HFFc6 (cell line): ENCODE data around the gene PRXL2C. TPM values are rescaled to one million over a fixed set of nuclear protein-coding genes. Genes with fewer than 3 reads are reported as not detected.

Experiments
- DNase-seq: peaks from one replicate; pipeline ENCODE4 v3.0.0-alpha.2; 2018
- H3K27ac Mint-ChIP-seq: 2 replicates; pipeline ENCODE4 v1.8.0; 2020; ENCODE audit warnings: mild to moderate bottlenecking, mixed read lengths
- H3K27me3 Mint-ChIP-seq: 2 replicates; pipeline ENCODE4 v1.8.0; 2021; ENCODE audit warnings: mild to moderate bottlenecking, moderate library complexity, mixed read lengths; ENCODE audit not compliant: insufficient read depth
- H3K36me3 Mint-ChIP-seq: 2 replicates; pipeline ENCODE4 v1.8.0; 2021; ENCODE audit warnings: low read depth, mixed read lengths
- H3K4me1 Mint-ChIP-seq: 2 replicates; pipeline ENCODE4 v1.8.0; 2020; ENCODE audit warnings: low read depth, mixed read lengths
- H3K4me3 Mint-ChIP-seq: 2 replicates; pipeline ENCODE4 v1.8.0; 2020; ENCODE audit warnings: mild to moderate bottlenecking, moderate library complexity, mixed read lengths
- H3K9me3 Mint-ChIP-seq: 2 replicates; pipeline ENCODE4 v1.8.0; 2020; ENCODE audit warnings: mild to moderate bottlenecking, mixed read lengths
- total RNA-seq, 6 experiments: library from RNA; stranded (reverse); fragmentation: NEBNext Ultra II Directional; extraction: Animal tissue kit (Norgen Biotek cat#: 25700); gene quantifications; 2 replicates in 1 of 6; 3 replicates in 5 of 6; pipeline ENCODE4 v1.2.3, GENCODE V29; 2021
- TF ChIP-seq, protein P1 (sequence below): fragments of 200-600 bp; sonication (generic); IDR thresholded peaks from 2 replicates; pipeline ENCODE4 v1.5.0; 2021; ENCODE audit warnings: antibody characterized with exemption, mild to moderate bottlenecking

The PRXL2C gene
- total RNA-seq, 6 experiments from 2014 or later = 16.3 to 19.7 (median 17.8) TPM

DNA sequence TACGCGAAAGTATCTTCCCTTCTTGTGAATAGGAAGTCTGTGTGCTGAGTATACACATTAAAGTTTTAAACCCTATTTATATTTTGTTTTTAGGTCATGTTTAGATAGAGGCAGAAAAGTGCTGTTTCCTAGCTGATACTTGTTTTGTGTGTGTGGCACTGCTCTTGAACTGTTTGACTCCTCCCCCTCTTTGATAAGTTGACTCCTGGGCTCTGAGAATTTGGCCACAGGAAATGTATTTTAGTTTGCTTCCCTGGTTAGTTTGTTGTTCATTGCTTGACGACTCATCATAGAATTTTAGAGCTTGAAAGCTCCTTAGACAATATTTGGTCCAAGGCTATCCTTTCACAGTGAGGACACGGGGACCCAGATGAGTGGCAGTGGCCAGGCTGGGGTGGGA lies 33.5 kb downstream of the PRXL2C start:
- Mint-ChIP-seq H3K4me1 (peaks cover 39% of the 10 kb centered on the region), H3K4me3 (no peak overlapping the region), H3K9me3 (no peaks in the 10 kb centered on the region), H3K36me3 (no peaks in the 10 kb centered on the region), H3K27me3 (no peaks in the 10 kb centered on the region; the same call in 1 of the 2 replicates), H3K27ac (peak overlapping the region; percentile 6; the same call in 1 of the 2 replicates)
- no peak for DNase-seq
- TF ChIP-seq, protein P1, sequence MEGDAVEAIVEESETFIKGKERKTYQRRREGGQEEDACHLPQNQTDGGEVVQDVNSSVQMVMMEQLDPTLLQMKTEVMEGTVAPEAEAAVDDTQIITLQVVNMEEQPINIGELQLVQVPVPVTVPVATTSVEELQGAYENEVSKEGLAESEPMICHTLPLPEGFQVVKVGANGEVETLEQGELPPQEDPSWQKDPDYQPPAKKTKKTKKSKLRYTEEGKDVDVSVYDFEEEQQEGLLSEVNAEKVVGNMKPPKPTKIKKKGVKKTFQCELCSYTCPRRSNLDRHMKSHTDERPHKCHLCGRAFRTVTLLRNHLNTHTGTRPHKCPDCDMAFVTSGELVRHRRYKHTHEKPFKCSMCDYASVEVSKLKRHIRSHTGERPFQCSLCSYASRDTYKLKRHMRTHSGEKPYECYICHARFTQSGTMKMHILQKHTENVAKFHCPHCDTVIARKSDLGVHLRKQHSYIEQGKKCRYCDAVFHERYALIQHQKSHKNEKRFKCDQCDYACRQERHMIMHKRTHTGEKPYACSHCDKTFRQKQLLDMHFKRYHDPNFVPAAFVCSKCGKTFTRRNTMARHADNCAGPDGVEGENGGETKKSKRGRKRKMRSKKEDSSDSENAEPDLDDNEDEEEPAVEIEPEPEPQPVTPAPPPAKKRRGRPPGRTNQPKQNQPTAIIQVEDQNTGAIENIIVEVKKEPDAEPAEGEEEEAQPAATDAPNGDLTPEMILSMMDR = no peak

DNA sequence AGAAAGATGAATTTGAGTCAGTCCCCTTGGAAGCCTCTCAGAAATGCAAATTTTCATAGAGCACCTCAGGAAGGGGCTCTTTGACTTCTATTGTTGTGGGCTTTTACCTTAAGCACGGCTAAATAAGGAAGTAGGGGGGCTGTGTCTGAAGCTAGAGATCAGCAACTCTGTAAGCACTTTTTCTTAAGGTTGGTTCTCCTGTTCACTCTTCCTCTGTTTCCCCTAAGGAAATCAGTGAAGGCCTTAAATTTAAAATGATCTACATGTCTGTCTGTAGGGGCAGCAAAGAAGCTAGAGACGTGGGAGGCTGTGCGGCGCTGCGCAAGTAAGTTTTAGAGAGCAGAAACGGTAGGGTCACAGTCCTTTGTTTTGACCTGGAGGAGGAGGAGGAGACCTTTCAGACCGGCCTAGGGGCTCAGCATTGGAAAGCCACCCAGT lies 34.3 kb downstream of the PRXL2C start:
- no peak for DNase-seq
- TF ChIP-seq, protein P1 = no peak
- H3K9me3 Mint-ChIP-seq = no peaks in the 10 kb centered on the region
- H3K27ac Mint-ChIP-seq = no peak overlapping the region
- peaks cover 39% of the 10 kb centered on the region for H3K4me1 Mint-ChIP-seq
- H3K27me3 Mint-ChIP-seq = no peaks in the 10 kb centered on the region; the same call in 1 of the 2 replicates
- no peak overlapping the region for H3K4me3 Mint-ChIP-seq
- no peaks in the 10 kb centered on the region for H3K36me3 Mint-ChIP-seq

DNA sequence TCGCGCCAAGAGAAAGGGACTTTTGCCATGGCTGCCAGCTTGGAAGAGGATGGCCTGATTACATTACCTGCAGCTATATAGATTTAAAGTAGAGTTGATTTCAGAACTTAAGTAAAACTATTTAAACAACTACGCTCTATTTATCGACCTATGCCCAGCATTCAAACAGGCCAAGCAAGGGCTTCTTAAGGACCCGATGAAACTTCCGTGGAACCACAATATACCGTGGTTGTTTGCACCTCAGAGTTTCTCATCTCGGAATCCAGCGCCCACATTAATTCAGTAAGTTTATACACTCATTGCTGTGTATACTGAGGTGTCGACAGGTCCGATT lies 35.0 kb downstream of the PRXL2C start:
- TF ChIP-seq, protein P1 = no peak
- H3K4me3 Mint-ChIP-seq = peak overlapping the region; percentile 85
- peaks cover 43% of the 10 kb centered on the region for H3K4me1 Mint-ChIP-seq
- no peaks in the 10 kb centered on the region; the same call in 1 of the 2 replicates for H3K27me3 Mint-ChIP-seq
- no peak for DNase-seq
- no peaks in the 10 kb centered on the region for H3K9me3 Mint-ChIP-seq
- H3K27ac Mint-ChIP-seq = peak overlapping the region; percentile 71
- no peaks in the 10 kb centered on the region for H3K36me3 Mint-ChIP-seq

DNA sequence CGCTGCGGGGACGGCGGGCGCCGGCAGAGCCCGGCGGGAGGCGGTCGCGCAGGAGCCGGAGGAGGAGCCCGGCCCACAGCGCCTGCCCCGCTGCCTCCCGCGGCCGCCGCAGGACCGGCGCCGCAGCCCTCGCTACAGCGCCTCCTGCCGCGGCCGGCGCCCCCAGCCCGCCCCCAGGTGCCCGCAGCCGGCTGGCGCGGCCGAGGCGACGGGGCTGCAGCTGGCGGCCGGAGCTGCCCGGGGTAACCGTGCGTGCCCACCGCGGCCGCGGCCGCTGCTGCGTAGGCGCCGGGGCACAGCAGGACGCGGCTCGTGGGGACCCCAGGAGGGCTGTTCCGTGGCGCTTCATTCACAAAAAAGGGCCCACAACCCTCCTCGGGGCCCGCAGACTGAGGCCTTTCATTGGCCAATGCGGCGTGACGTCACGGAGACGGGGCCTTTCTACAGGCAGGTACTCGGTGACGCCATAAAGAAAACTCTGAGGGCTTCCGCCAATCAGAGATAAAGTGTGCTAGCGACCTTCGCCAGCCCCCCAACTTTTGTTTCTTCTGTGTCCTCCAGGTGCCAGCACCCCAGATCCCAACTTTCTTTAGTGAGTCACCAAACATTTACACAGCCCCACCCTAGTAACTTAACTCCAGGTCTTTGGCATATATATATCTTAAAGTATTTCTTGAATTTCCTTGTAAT lies 35.5 kb downstream of the PRXL2C start, which contains the start of gene CDC14B:
CDC14B (minus strand) TSS at position 353 of the 690 bp plus-strand sequence. CDS start 465 bp downstream, outside the sequence.
- H3K9me3 Mint-ChIP-seq = no peaks in the 10 kb centered on the region
- DNase-seq = peak; percentile 74
- peak within 1 kb of the TSS; percentile 86 for H3K4me3 Mint-ChIP-seq
- TF ChIP-seq, protein P1 = peak; percentile 21; the same call in 1 of the 2 replicates
- peak within 1 kb of the TSS; percentile 71 for H3K27ac Mint-ChIP-seq
- peaks cover 48% of the 10 kb centered on the region for H3K4me1 Mint-ChIP-seq
- no peaks in the 10 kb centered on the region; the same call in 1 of the 2 replicates for H3K27me3 Mint-ChIP-seq
- H3K36me3 Mint-ChIP-seq = no peaks in the 10 kb centered on the region

DNA sequence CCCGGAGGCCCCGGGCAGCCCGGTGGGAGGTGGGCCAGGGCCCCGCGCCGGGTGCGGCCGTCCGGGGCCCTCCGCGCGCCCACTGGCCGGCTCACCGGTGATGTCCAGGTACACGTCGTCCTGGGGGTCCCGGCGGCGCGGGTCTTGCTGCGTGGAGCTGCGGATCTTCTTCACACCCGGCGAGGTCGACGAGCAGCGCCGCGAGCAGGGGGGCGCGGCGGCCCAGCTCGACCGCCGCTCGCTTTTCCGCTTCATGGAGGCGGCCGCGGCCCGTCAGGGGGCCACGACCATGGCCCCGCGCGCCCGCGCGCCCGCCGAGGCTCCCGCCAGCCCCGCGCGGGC lies 36.0 kb downstream of the PRXL2C start:
- no peak overlapping the region; the same call in 1 of the 2 replicates for H3K4me3 Mint-ChIP-seq
- TF ChIP-seq, protein P1 = no peak
- H3K27ac Mint-ChIP-seq = no peak overlapping the region
- H3K36me3 Mint-ChIP-seq = no peaks in the 10 kb centered on the region
- DNase-seq = no peak
- H3K4me1 Mint-ChIP-seq = peaks cover 53% of the 10 kb centered on the region
- no peaks in the 10 kb centered on the region for H3K9me3 Mint-ChIP-seq
- H3K27me3 Mint-ChIP-seq = no peaks in the 10 kb centered on the region; the same call in 1 of the 2 replicates
